SK-N-MC (cell line): ENCODE data around the gene MRAP.

ENCODE experiments used
- DNase-seq: peaks from one replicate; pipeline ENCODE4 v3.0.0-alpha.2; 2011; ENCODE audit warnings: low read depth, low spot score
- H3K27ac ChIP-seq: fragments of 200-600 bp; sonication (generic); 2 replicates; pipeline ENCODE4 v1.5.1; 2016; ENCODE audit warnings: mixed run types
- H3K36me3 ChIP-seq: fragments of 200-600 bp; sonication (generic); 2 replicates; pipeline ENCODE4 v1.6.1; 2017; ENCODE audit warnings: antibody characterized with exemption, low read length, mixed read lengths; ENCODE audit not compliant: insufficient read depth
- H3K4me3 ChIP-seq: fragments of 200-600 bp; sonication (generic); 2 replicates; pipeline ENCODE4 v1.5.1; 2016
- H3K9ac ChIP-seq: fragments of 200-600 bp; sonication (generic); 2 replicates; pipeline ENCODE4 v1.8.0; 2017; ENCODE audit warnings: mixed run types, mixed read lengths; ENCODE audit not compliant: insufficient read length
- H3K9me3 ChIP-seq: fragments of 200-600 bp; sonication (generic); 2 replicates; pipeline ENCODE4 v1.6.1; 2017; ENCODE audit warnings: low read depth, mild to moderate bottlenecking, antibody characterized with exemption, low read length, moderate library complexity, mixed read lengths
- EZH2 ChIP-seq: fragments of 200-600 bp; sonication (generic); IDR thresholded peaks from one replicate; pipeline ENCODE4 v1.6.1; 2017; ENCODE audit warnings: antibody characterized with exemption
- FOXP2 ChIP-seq: optimal IDR thresholded peaks from 2 replicates; pipeline ENCODE3; 2011; ENCODE audit warnings: mild to moderate bottlenecking, moderate library complexity; ENCODE audit not compliant: insufficient read depth; ENCODE audit errors: extremely low read length, control extremely low read depth
- POLR2AphosphoS5 ChIP-seq: IDR thresholded peaks from 2 replicates; pipeline ENCODE4 v1.6.1; 2012; ENCODE audit warnings: mild to moderate bottlenecking, low read depth, low read length, borderline replicate concordance

The MRAP gene

DNA sequence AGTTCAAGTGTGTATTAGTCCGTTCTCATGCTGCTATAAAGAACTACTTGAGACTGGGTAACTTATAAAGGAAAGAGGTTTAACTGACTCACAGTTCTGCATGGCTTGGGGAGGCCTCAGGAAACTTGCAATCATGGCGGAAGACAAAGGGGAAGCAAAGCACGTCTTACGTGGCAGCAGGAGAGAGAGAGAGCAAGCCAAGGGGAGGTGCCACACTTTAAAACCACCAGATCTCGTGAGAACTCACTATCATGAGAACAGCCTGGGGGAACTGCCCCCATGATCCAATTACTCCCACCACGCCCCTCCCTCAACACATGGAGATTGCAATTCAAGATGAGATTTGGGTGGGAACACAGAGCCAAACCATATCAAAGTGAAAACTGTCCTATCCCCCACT is 15.7 kb upstream of the MRAP start:
- TF ChIP-seq POLR2AphosphoS5: no peak
- no peak for TF ChIP-seq FOXP2
- no peak for TF ChIP-seq EZH2
- H3K4me3 ChIP-seq: no peak overlapping the region
- H3K36me3 ChIP-seq: no peaks in the 10 kb centered on the region; the same call in 1 of the 2 replicates
- no peak overlapping the region for H3K27ac ChIP-seq
- DNase-seq: no peak
- H3K9ac ChIP-seq: no peak overlapping the region
- no peaks in the 10 kb centered on the region for H3K9me3 ChIP-seq

DNA sequence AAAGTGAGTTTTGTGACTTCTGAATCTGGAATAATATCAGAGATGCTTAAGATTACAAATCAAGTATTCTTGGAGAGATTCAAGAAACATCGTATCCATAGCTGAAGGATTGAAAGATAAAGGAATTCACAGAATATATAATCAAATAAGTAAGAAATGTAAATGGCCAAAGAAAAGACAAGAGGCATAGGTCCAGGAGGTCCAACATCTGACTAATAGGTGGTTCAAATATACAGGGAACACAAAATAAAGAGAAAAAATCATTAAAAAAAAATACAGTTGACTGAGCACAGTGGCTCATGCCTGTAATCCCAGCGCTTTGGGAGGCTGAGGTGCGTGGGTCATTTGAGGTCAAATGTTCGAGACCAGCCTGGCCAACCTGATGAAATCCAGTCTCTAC is 13.2 kb upstream of the MRAP start:
- Histone ChIP-seq H3K9ac (no peak overlapping the region), H3K4me3 (no peak overlapping the region), H3K9me3 (no peaks in the 10 kb centered on the region), H3K36me3 (no peaks in the 10 kb centered on the region; the same call in 1 of the 2 replicates), H3K27ac (no peak overlapping the region)
- TF ChIP-seq FOXP2: no peak
- no peak for TF ChIP-seq EZH2
- TF ChIP-seq POLR2AphosphoS5: no peak
- no peak for DNase-seq

DNA sequence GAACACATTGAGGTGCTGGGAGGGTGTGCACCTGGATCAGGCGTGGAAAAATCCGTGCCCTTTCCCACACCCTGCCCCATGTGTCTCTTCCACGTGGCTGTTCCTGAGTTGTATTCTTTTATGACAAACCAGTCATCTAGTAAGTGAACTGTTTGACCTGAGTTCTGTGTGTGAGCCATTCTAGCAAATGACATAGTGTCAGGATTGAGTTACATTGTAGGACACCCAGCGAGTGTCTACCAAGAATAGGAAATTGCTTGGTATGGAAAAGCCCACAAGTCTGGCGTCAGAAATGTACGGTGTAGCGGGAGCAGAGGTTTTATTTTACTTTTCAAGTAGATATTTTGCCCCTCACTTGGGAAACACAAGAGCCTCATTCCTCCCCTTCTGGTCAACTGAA is 1.2 kb upstream of the MRAP start:
- no peak for TF ChIP-seq POLR2AphosphoS5
- no peak for TF ChIP-seq FOXP2
- no peak for TF ChIP-seq EZH2
- no peak for DNase-seq
- H3K27ac ChIP-seq: no peak overlapping the region
- H3K36me3 ChIP-seq: peaks cover 19% of the 10 kb centered on the region
- no peak overlapping the region for H3K4me3 ChIP-seq
- no peak overlapping the region for H3K9ac ChIP-seq
- no peaks in the 10 kb centered on the region for H3K9me3 ChIP-seq

DNA sequence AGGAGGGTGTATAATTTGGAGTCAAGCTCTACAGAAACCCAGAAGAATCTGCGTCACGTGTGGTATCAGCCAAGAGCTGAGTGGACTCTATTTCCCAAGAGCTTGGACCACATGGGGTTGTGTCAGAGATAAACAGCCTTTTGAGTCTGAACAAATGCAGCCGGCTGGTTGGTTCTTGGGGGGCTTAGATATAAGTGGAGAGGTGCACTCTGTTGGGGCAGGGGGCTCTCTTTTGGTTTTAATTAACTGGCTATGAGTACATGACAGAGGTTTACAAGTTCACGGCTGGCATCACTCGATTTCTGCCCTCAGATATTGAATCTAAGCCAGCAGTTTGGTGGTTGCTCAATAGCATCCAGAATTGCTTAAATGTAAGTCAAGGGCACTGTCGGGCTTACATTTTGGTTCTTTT is 501 bp upstream of the MRAP start:
- no peak for TF ChIP-seq FOXP2
- no peak for TF ChIP-seq EZH2
- TF ChIP-seq POLR2AphosphoS5: no peak
- peaks cover 19% of the 10 kb centered on the region for H3K36me3 ChIP-seq
- DNase-seq: no peak
- no peaks in the 10 kb centered on the region for H3K9me3 ChIP-seq
- H3K27ac ChIP-seq: no peak overlapping the region
- no peak overlapping the region for H3K9ac ChIP-seq
- no peak overlapping the region for H3K4me3 ChIP-seq

DNA sequence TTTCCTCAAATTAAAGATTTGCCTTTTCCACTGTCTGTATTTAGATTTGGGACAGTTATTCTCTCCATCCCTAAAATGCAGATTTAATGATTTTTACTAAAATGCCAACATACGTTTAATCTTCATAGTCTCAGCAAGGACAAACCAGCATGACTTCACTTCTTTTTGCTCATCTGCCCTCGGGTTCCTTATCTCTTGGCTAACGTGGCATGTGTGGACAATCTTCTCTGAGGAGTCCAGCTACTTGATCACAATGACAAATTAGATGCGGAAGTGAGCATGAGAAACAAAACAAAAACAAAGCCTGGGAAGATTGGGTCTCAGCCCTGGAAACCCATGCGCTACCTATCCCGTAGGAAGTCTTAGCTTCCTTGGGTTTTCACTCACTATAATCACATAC is 1.0 kb downstream of the MRAP start:
- Histone ChIP-seq H3K9me3 (no peaks in the 10 kb centered on the region), H3K9ac (no peak overlapping the region), H3K4me3 (no peak overlapping the region), H3K36me3 (peaks cover 19% of the 10 kb centered on the region), H3K27ac (no peak overlapping the region)
- no peak for DNase-seq
- no peak for TF ChIP-seq POLR2AphosphoS5
- no peak for TF ChIP-seq FOXP2
- TF ChIP-seq EZH2: no peak

GRCh38 chr21:32300117-32300681 is 1.5 kb downstream of the MRAP start:
- Histone ChIP-seq H3K9ac (no peak overlapping the region), H3K4me3 (no peak overlapping the region), H3K36me3 (peaks cover 19% of the 10 kb centered on the region), H3K9me3 (no peaks in the 10 kb centered on the region), H3K27ac (no peak overlapping the region)
- TF ChIP-seq FOXP2 (no peak), POLR2AphosphoS5 (no peak), EZH2 (no peak)
- no peak for DNase-seq

DNA sequence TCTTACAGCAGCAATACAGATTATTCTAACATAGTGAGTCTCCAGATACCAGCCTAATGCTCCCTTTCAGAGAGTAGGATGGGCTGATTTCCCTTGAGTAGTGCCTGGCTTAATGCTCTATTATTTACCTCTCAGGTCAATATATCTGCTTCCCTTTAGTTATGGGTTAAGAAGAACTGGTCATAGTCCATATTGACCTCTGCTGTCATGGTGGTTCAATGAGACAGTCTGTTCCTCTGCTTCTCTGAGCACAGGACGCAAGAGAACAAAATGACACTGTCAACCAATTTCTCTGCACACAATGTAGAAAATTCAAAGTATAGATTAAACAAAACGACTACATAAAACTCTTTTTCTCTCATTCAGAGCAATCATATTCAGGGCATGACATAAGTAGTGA is 2.9 kb downstream of the MRAP start:
- H3K4me3 ChIP-seq: no peak overlapping the region
- TF ChIP-seq POLR2AphosphoS5 (no peak), FOXP2 (no peak), EZH2 (no peak)
- H3K9ac ChIP-seq: no peak overlapping the region
- peaks cover 21% of the 10 kb centered on the region for H3K36me3 ChIP-seq
- DNase-seq: no peak
- no peak overlapping the region for H3K27ac ChIP-seq
- no peaks in the 10 kb centered on the region for H3K9me3 ChIP-seq

DNA sequence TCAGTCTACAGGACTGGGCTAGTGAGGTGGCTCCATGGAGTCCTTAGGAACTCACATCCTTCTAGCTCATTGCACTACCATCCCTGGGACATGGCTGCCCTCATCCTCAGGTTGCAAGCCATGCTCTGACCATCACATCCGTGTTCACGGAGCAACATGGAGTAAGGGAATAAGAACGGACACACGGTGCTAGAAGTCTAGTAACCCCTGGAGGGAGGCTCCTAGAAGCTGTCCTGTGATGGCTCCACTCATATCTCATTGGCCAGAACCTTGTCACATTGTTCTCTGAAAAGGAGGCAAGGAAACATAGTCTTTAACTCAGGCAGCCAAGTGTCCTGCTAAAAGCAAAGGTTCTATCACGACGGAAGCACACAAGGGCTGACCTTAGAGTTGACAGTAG is 3.9 kb downstream of the MRAP start:
- no peak overlapping the region for H3K4me3 ChIP-seq
- no peak overlapping the region for H3K27ac ChIP-seq
- DNase-seq: no peak
- no peak overlapping the region for H3K9ac ChIP-seq
- H3K36me3 ChIP-seq: peaks cover 22% of the 10 kb centered on the region
- no peak for TF ChIP-seq FOXP2
- no peak for TF ChIP-seq EZH2
- no peak for TF ChIP-seq POLR2AphosphoS5
- H3K9me3 ChIP-seq: no peaks in the 10 kb centered on the region

DNA sequence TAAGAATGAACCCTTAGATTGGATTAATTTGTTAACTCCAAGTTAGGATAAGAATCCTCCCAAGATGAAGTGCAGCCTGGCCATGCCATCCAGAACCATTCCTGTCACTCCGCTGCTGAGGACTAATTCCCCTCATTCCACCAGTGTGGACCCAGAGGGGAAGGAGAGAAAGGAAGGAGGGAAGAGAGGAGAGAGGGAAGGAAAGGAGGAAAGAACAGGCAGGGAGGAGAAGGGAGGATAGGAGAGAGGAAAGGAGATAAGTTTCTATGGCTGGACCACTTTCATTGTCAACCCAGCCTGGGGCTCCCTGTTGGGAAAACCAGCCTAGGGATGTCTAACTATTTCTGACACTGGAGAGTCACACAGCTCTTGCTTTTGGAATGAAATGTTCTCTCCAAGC is 4.7 kb downstream of the MRAP start:
- no peak for DNase-seq
- H3K9ac ChIP-seq: no peak overlapping the region
- TF ChIP-seq POLR2AphosphoS5: no peak
- no peak for TF ChIP-seq EZH2
- no peak for TF ChIP-seq FOXP2
- peaks cover 23% of the 10 kb centered on the region for H3K36me3 ChIP-seq
- no peaks in the 10 kb centered on the region for H3K9me3 ChIP-seq
- no peak overlapping the region for H3K27ac ChIP-seq
- H3K4me3 ChIP-seq: no peak overlapping the region
